HepG2 (cell line): ENCODE results near the gene PRICKLE3. TPM values are rescaled to one million over a fixed set of nuclear protein-coding genes. Genes with fewer than 3 reads are reported as not detected.

ENCODE experiments used
- KDM5A ChIP-seq: fragments of 200-600 bp; sonication (generic); IDR thresholded peaks from 2 replicates; pipeline ENCODE4 v1.7.0; 2018; ENCODE audit warnings: antibody characterized with exemption, mild to moderate bottlenecking, low read length, borderline replicate concordance
- KLF9 ChIP-seq: IDR thresholded peaks from 2 replicates; pipeline ENCODE4 v1.6.1; 2016; ENCODE audit warnings: low read depth
- NFYB ChIP-seq: sonication (generic); formaldehyde crosslinking; IDR thresholded peaks from 2 replicates; pipeline ENCODE4 v1.4.0; 2020; ENCODE audit warnings: missing genetic modification reagents
- NRL ChIP-seq: sonication (generic); formaldehyde crosslinking; IDR thresholded peaks from 2 replicates; pipeline ENCODE4 v1.5.0; 2020; ENCODE audit warnings: missing genetic modification reagents, mild to moderate bottlenecking, moderate library complexity, borderline replicate concordance
- ONECUT2 ChIP-seq: sonication (generic); formaldehyde crosslinking; IDR thresholded peaks from 2 replicates; pipeline ENCODE4 v1.4.0; 2020; ENCODE audit warnings: missing genetic modification reagents
- POGK ChIP-seq: sonication (generic); formaldehyde crosslinking; conservative IDR thresholded peaks from 2 replicates; pipeline ENCODE4 v1.8.0; 2022; ENCODE audit warnings: mild to moderate bottlenecking, moderate library complexity, missing genetic modification reagents
- RBAK ChIP-seq: sonication (generic); formaldehyde crosslinking; IDR thresholded peaks from 2 replicates; pipeline ENCODE4 v1.5.1; 2020; ENCODE audit warnings: mild to moderate bottlenecking, missing genetic modification reagents
- RXRB ChIP-seq: IDR thresholded peaks from 2 replicates; pipeline ENCODE4 v1.6.1; 2016; ENCODE audit warnings: borderline replicate concordance, missing genetic modification reagents, missing compliant biosample characterization
- TGIF2 ChIP-seq: IDR thresholded peaks from 2 replicates; pipeline ENCODE4 v1.6.1; 2016; ENCODE audit warnings: control low read depth, missing compliant biosample characterization
- ZBTB42 ChIP-seq: sonication (generic); formaldehyde crosslinking; IDR thresholded peaks from 2 replicates; pipeline ENCODE4 v1.5.0; 2020; ENCODE audit warnings: mild to moderate bottlenecking, missing genetic modification reagents
- ZKSCAN8 ChIP-seq: IDR thresholded peaks from 2 replicates; pipeline ENCODE4 v1.6.1; 2016; ENCODE audit warnings: borderline replicate concordance, missing genetic modification reagents, missing compliant biosample characterization
- ZMYM3 ChIP-seq: sonication (generic); formaldehyde crosslinking; IDR thresholded peaks from 2 replicates; pipeline ENCODE4 v1.5.1; 2020; ENCODE audit warnings: mild to moderate bottlenecking, missing genetic modification reagents
- ZNF160 ChIP-seq: sonication (generic); formaldehyde crosslinking; IDR thresholded peaks from 2 replicates; pipeline ENCODE4 v1.8.0; 2022; ENCODE audit warnings: mild to moderate bottlenecking, inconsistent platforms, missing genetic modification reagents
- ZNF232 ChIP-seq: sonication (generic); formaldehyde crosslinking; IDR thresholded peaks from 2 replicates; pipeline ENCODE4 v1.4.0; 2020; ENCODE audit warnings: missing genetic modification reagents, borderline replicate concordance
- ZNF383 ChIP-seq: sonication (generic); formaldehyde crosslinking; IDR thresholded peaks from 2 replicates; pipeline ENCODE4 v1.4.0; 2020; ENCODE audit warnings: missing genetic modification reagents, mild to moderate bottlenecking, borderline replicate concordance
- ZNF441 ChIP-seq: sonication (generic); formaldehyde crosslinking; IDR thresholded peaks from 2 replicates; pipeline ENCODE4 v1.7.0; 2021; ENCODE audit warnings: missing genetic modification reagents, borderline replicate concordance
- ZNF564 ChIP-seq: sonication (generic); formaldehyde crosslinking; IDR thresholded peaks from 2 replicates; pipeline ENCODE4 v1.8.1; 2023; ENCODE audit warnings: mild to moderate bottlenecking, missing genetic modification reagents
- ZNF614 ChIP-seq: IDR thresholded peaks from 2 replicates; pipeline ENCODE4 v1.6.1; 2018; ENCODE audit warnings: missing biosample characterization, missing genetic modification reagents, inconsistent platforms, borderline replicate concordance
- ZNF781 ChIP-seq: sonication (generic); formaldehyde crosslinking; IDR thresholded peaks from 2 replicates; pipeline ENCODE4 v1.5.1; 2020; ENCODE audit warnings: borderline replicate concordance, mild to moderate bottlenecking, missing genetic modification reagents; ENCODE audit errors: not compliant biosample characterization
- ZNF841 ChIP-seq: sonication (generic); formaldehyde crosslinking; IDR thresholded peaks from 2 replicates; pipeline ENCODE4 v1.8.1; 2023; ENCODE audit warnings: missing genetic modification reagents, borderline replicate concordance
- polyA plus RNA-seq, 8 experiments: library from polyadenylated mRNA; depleted of rRNA in 3 of 8; stranded (reverse) in 7 of 8; unstranded in 1 of 8; fragments of >200 nt; fragmentation: Illumina TruSeq in 4 of 8; extraction: Trizol in 4 of 8; gene quantifications; 2 replicates each; pipeline versions ENCODE4 v1.2.1 to v1.2.3, GENCODE V29; 2011 to 2016; ENCODE audit warnings: low read depth in 4 of 8, missing spikeins in 1 of 8, mixed read lengths in 1 of 8; ENCODE audit not compliant: insufficient read depth in 1 of 8
- total RNA-seq, 5 experiments: library from RNA; depleted of rRNA; stranded (reverse); fragments of >200 nt; fragmentation: Illumina TruSeq; extraction: Trizol; gene quantifications; 2 replicates each; pipeline ENCODE4 v1.2.3, GENCODE V29; 2016; ENCODE audit warnings: low read depth in 1 of 5
- TF ChIP-seq, protein P1 (sequence below): sonication (generic); formaldehyde crosslinking; IDR thresholded peaks from 2 replicates; pipeline ENCODE4 v1.5.1; 2020; ENCODE audit warnings: mild to moderate bottlenecking, missing genetic modification reagents, moderate library complexity
- TF ChIP-seq, protein P2 (sequence below): sonication (generic); formaldehyde crosslinking; IDR thresholded peaks from 2 replicates; pipeline ENCODE4 v1.8.0; 2022; ENCODE audit warnings: mild to moderate bottlenecking, missing genetic modification reagents; ENCODE audit not compliant: insufficient replicate concordance

The PRICKLE3 gene
- total and polyA plus RNA-seq, 2 of the 13 experiments (the other 11 are each of a cell fraction or from before 2014, with no cell fraction given) = 2.6 TPM

- TF ChIP-seq POGK (CRISPR knock-in tag) = no peak; the same call in 1 of the 2 replicates
- TF ChIP-seq, protein P1, sequence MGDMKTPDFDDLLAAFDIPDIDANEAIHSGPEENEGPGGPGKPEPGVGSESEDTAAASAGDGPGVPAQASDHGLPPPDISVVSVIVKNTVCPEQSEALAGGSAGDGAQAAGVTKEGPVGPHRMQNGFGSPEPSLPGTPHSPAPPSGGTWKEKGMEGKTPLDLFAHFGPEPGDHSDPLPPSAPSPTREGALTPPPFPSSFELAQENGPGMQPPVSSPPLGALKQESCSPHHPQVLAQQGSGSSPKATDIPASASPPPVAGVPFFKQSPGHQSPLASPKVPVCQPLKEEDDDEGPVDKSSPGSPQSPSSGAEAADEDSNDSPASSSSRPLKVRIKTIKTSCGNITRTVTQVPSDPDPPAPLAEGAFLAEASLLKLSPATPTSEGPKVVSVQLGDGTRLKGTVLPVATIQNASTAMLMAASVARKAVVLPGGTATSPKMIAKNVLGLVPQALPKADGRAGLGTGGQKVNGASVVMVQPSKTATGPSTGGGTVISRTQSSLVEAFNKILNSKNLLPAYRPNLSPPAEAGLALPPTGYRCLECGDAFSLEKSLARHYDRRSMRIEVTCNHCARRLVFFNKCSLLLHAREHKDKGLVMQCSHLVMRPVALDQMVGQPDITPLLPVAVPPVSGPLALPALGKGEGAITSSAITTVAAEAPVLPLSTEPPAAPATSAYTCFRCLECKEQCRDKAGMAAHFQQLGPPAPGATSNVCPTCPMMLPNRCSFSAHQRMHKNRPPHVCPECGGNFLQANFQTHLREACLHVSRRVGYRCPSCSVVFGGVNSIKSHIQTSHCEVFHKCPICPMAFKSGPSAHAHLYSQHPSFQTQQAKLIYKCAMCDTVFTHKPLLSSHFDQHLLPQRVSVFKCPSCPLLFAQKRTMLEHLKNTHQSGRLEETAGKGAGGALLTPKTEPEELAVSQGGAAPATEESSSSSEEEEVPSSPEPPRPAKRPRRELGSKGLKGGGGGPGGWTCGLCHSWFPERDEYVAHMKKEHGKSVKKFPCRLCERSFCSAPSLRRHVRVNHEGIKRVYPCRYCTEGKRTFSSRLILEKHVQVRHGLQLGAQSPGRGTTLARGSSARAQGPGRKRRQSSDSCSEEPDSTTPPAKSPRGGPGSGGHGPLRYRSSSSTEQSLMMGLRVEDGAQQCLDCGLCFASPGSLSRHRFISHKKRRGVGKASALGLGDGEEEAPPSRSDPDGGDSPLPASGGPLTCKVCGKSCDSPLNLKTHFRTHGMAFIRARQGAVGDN (CRISPR knock-in tag) = peak; percentile 90
- TF ChIP-seq ONECUT2 (CRISPR knock-in tag) = no peak
- TF ChIP-seq ZKSCAN8 (CRISPR knock-in tag) = no peak
- TF ChIP-seq TGIF2 (CRISPR knock-in tag) = no peak
- no peak for TF ChIP-seq ZNF232 (CRISPR knock-in tag)
- TF ChIP-seq ZMYM3 (CRISPR knock-in tag) = 0 out of 2 replicates have a peak, but pooled peaks have one; percentile 21
- TF ChIP-seq ZNF441 (CRISPR knock-in tag) = no peak
- no peak for TF ChIP-seq NFYB (CRISPR knock-in tag)
- TF ChIP-seq KLF9 = no peak
- no peak for TF ChIP-seq ZNF383 (CRISPR knock-in tag)
- TF ChIP-seq RBAK (CRISPR knock-in tag) = no peak
- no peak for TF ChIP-seq ZNF781 (CRISPR knock-in tag)
- TF ChIP-seq, protein P2, sequence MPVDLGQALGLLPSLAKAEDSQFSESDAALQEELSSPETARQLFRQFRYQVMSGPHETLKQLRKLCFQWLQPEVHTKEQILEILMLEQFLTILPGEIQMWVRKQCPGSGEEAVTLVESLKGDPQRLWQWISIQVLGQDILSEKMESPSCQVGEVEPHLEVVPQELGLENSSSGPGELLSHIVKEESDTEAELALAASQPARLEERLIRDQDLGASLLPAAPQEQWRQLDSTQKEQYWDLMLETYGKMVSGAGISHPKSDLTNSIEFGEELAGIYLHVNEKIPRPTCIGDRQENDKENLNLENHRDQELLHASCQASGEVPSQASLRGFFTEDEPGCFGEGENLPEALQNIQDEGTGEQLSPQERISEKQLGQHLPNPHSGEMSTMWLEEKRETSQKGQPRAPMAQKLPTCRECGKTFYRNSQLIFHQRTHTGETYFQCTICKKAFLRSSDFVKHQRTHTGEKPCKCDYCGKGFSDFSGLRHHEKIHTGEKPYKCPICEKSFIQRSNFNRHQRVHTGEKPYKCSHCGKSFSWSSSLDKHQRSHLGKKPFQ = no peak
- TF ChIP-seq KDM5A = no peak
- no peak for TF ChIP-seq ZNF564
- TF ChIP-seq ZNF614 (CRISPR knock-in tag) = no peak
- no peak for TF ChIP-seq NRL (CRISPR knock-in tag)
- TF ChIP-seq RXRB = no peak; the same call in 1 of the 2 replicates
- TF ChIP-seq ZNF841 (CRISPR knock-in tag) = no peak
- no peak for TF ChIP-seq ZNF160 (CRISPR knock-in tag)
- no peak for TF ChIP-seq ZBTB42 (CRISPR knock-in tag)
These were observed at the start of gene PRICKLE3 (continued) for GRCh38 chrX:49186125-49187027.
